ENCODE results near the gene BOC. TPM values are rescaled to one million over a fixed set of nuclear protein-coding genes. Genes with fewer than 3 reads are reported as not detected.

BOC gene
- total and polyA plus RNA-seq, 2 experiments from 2014 or later: 2.1 to 4.1 TPM

GRCh38 chr3:113177526-113177925, 33.8 kb upstream of the BOC start (continued):
- no peak for TF ChIP-seq ZNF462 (CRISPR knock-in tag; IDR thresholded peaks at IDR 0.05)

DNA sequence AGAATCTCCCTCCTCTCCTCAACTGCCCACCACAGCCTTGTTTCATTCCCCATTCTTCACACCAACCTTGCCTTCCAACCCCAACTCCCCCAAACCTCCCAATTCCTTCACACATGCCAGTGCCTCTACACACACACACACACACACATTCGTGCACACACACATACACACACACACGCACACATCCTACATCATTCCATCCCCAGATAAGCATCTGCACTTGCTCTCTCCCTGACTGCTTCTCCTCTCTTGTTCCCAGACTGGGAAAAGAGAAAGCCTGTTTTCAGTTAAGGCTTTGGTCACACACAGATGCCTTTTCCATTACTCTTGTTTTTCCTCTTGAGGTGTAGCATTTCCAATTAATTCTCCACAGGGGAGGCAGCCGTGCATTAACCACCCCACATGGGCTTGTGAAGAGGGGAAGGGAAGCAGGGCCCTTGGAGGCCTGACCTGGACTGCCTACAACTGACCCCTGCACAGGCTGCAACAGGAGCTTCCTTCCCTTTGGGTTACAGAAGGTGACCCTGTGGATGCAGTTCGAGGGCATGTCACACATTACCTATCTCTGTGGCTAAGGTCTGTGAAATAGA, 32.0 kb upstream of the BOC start:
- no peaks in the 10 kb centered on the region for H3K36me3 ChIP-seq (ENCODE audit: insufficient read depth)
- H3K27me3 ChIP-seq (ENCODE audit: insufficient read depth): no peaks in the 10 kb centered on the region
- no peaks in the 10 kb centered on the region for H4K20me1 ChIP-seq (replicated peaks; ENCODE audit: insufficient read depth)
- H3K27ac ChIP-seq (ENCODE audit: low read depth): no peak overlapping the region
- peaks cover 8% of the 10 kb centered on the region; the same call in 2 of the 3 replicates for H3K4me1 Mint-ChIP-seq
- H3K27ac Mint-ChIP-seq: no peak overlapping the region
- H3K4me2 ChIP-seq: no peak overlapping the region
- no peaks in the 10 kb centered on the region for H3F3A ChIP-seq (replicated peaks; ENCODE audit: low read depth)
- no peaks in the 10 kb centered on the region for H3K36me3 Mint-ChIP-seq (ENCODE audit: low read depth)
- peaks cover 10% of the 10 kb centered on the region for H3K9me2 ChIP-seq (ENCODE audit: insufficient read depth)
- no peak overlapping the region for H3K4me3 Mint-ChIP-seq
- DNase-seq (ENCODE audit: low spot score) (no peak), ATAC-seq (peak; percentile 28; the same call in 1 of the 3 replicates)
- peaks cover 15% of the 10 kb centered on the region; the same call in 1 of the 2 replicates for H3K4me1 ChIP-seq (ENCODE audit: insufficient read depth)
- no peaks in the 10 kb centered on the region for H3K27me3 Mint-ChIP-seq (ENCODE audit: insufficient read depth, low read depth, poor library complexity)
- H3K79me2 ChIP-seq (replicated peaks; ENCODE audit: insufficient read depth): no peaks in the 10 kb centered on the region
- H3K4me3 ChIP-seq: no peak overlapping the region
- H2AFZ ChIP-seq: no peak overlapping the region
- no peaks in the 10 kb centered on the region for H3K9me3 Mint-ChIP-seq
- TF ChIP-seq ZNF462 (CRISPR knock-in tag; IDR thresholded peaks at IDR 0.05) (no peak), CREB1 (CRISPR knock-in tag; IDR thresholded peaks at IDR 0.05; ENCODE audit: low read depth) (no peak), EZH2phosphoT487 (IDR thresholded peaks at IDR 0.05; ENCODE audit: unreplicated experiment) (no peak), ZNF114 (CRISPR knock-in tag; IDR thresholded peaks at IDR 0.05) (no peak), REST (IDR thresholded peaks at IDR 0.05; ENCODE audit: unreplicated experiment) (no peak)
